Kidney capillary endothelial cell (primary cell): ENCODE data around the gene ZNHIT6.

ENCODE experiments used
- DNase-seq: peaks from one replicate; pipeline ENCODE4 v3.0.0-alpha.2; 2018; ENCODE audit warnings: low spot score

Gene ZNHIT6

GRCh38 chr1:85616736-85617135, 91.5 kb downstream of the ZNHIT6 start:
- DNase-seq: no peak

DNA sequence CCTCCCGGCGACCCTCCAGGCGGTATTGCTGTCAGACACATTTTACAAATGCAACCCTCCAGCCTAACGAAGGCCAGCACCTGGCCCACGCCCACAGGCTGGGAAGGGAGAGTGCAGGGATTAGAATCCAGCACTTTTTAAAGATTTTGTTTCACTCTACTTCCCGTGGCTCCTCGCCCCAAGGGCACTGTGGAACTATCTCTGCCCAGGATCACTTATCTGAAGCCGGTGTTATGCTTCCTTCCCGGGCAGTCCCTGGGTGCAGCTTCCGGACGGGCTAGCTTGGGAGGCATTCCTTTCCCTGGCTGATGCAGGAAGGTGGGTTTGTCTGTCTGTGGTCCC, 91.9 kb downstream of the ZNHIT6 start:
- DNase-seq: no peak

DNA sequence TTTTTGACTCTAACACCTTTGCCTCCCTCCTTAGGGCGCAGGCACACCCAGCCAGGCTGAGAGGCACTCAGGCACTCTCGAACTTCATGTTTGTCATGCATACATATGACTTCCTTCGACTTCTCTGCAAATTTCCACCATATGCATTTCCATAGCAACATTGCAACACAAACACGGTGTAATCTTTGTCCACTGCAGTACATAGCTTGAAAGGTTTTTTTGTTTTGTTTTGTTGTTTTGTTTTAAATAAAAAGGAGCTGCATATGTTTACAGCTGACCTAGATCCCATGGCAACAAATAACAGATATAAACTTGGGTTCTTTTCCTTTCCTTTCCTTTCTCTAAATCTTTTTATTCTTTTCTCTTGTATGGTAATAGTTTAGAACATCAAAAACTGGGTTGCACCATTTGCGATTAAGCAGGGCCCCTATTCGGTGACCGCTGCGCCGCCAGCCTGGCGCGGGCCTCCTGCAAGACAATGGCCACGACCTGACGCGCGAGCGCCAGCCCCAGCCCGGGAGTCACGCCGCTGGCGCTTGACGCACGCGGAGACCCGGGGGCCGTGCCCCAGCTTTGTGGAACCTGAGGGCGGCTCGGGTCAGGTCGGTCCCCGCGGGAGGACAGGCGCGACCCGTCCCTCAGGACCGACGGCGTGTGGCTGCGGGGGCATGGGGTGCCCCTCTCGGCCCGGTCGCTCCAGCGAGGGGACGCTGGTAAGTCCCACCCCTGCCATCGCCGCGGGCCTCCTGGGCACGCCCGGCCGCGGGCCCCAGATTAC, 92.5 kb downstream of the ZNHIT6 start:
- peak; percentile 36 for DNase-seq

GRCh38 chr1:85612704-85613361, 95.4 kb downstream of the ZNHIT6 start:
- peak; percentile 36 for DNase-seq

DNA sequence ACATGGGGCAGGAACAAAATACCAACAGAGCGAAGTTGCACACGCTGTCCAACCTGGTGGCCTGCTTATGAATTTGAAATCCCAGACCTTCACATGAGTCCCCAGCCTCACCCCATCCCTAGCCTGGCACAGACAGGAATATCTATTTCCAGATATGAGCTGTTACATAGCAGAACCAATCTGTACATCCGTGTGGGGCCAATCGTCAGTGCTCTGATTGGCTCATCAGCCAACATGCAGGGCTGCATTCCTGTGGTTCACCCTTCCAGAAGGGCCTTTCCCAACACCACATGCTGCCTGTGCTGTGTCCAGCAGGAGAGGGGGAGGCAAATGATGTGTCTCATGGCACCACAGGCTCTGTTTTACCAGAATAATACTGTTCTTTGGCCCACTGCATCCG, 96.4 kb downstream of the ZNHIT6 start:
- no peak for DNase-seq

DNA sequence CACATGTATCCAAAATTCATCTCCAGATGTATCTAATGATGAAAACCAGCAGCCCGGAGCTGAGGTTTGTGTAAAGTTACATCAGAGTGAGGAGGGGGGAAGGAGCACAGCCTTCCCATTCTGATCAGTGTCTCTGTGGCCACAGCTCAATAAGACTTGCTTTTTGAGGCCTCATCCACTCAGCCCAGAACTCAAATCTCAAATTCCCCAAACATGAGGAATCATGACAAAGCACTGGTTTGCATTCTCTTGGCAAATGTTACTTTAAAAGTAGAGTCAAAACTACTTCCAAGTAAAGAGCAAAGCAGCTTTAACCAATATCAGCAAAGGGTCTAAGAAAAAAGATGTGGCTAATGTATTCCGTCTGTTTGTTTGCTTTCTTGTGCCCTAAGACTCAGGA, 96.8 kb downstream of the ZNHIT6 start:
- DNase-seq: no peak

DNA sequence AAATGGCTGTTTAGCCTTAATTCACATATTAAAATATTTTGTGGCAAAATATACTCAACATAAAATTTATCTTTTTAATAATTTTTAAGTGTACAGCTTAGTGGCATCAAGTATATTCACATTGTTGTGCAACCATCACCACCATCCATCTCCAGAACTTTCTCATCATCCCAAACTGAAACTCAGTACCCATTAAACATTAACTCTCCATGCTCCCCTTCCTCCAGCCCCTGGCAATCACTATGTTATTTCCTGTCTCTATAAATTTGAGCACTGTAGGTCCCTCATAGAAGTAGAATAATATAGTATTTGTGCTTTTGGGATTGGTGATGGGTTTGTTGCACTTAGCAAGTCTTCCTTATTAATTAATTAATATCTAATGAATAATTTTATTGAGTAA, 98.3 kb downstream of the ZNHIT6 start:
- no peak for DNase-seq

GRCh38 chr1:85608851-85609250, 99.4 kb downstream of the ZNHIT6 start:
- no peak for DNase-seq

DNA sequence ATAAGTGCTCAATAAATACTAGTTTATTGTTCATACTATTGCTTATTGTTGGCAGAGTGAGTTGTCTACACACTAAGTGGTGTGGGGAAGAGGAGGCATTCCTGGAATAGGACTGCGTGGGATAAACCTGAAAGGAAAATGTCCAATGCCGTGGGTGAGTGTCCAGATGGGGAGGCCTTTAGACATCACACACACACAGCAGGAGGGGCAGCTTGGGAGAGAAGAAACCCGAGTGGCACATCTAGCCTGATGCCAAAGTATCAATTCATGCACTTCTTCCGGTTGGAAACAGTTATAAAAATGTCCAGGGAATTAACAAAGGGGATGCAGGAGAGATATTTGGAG, 100.3 kb downstream of the ZNHIT6 start:
- no peak for DNase-seq

DNA sequence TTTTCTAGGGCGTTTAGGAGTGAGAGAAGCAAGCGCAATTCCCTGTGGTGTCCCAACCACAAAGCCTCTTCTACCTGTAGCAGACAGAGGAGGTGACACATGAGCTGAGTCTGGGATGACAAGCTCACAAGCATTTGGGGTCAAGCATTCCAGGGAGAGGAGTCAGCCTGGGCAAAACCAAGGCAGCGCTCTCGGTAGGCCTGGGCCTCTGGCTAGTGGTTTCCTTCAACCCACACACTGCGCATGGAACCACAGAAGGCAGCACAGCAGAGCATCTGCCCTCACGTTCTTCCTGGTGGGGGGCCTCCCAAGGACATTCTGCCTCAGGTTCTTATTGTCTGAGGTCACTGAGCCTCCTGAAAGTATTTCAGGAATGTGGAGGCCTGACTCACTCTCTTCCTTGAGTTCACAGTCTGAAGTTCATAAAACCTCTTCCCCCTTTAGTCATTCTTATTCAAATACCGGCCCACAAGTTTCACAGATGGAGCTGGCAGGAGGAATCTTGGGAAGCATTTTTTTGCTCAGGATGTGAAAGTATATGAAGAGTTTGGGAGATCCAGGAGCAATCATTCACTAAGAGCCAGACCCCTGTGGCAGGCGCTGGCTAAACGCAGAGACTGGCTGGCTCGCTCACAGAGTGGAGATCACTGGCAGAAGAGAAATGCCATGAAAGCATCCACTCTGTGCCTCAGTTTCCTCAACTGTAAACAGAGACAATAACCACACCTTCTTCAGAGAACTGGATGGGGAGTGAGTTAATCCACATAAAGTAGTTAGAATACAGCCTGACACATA, 100.9 kb downstream of the ZNHIT6 start:
- DNase-seq: peak; percentile 99

GRCh38 chr1:85606414-85606800, 101.8 kb downstream of the ZNHIT6 start:
- DNase-seq: no peak

GRCh38 chr1:85605484-85606413, 102.5 kb downstream of the ZNHIT6 start:
- no peak for DNase-seq

DNA sequence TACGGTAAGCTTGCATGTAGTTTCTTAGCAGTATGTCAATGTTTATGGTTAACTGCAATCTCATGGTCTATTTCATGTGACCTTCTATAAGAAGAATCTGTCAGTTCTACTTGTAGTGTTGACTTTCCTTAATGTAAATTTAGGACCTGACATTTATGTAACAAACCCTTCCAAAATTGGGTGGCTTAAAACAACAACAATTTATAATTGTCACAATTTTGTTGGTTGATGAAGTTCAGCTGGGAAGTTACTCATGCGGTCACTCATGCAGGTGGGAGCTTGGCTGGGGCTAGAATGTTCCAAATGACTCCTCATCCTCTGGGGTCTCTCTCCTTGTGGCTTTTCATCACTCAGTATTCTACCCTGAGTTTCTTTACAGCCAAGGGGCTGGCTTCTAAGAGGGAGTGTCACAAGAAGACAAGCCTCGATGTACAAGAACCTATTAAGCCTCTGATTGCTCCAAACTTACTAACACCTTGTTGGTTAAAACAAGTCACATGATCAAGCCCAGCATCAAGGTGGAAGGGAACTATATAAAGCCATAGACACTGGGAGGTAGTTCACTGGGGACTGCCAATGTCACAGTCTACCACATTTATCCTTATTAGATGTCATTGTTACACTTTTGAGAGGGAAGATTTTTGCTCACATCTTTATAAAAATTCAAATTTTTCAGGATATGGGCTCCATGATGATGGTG, 103.8 kb downstream of the ZNHIT6 start:
- no peak for DNase-seq

GRCh38 chr1:85603086-85603880, 105.0 kb downstream of the ZNHIT6 start:
- DNase-seq: no peak

DNA sequence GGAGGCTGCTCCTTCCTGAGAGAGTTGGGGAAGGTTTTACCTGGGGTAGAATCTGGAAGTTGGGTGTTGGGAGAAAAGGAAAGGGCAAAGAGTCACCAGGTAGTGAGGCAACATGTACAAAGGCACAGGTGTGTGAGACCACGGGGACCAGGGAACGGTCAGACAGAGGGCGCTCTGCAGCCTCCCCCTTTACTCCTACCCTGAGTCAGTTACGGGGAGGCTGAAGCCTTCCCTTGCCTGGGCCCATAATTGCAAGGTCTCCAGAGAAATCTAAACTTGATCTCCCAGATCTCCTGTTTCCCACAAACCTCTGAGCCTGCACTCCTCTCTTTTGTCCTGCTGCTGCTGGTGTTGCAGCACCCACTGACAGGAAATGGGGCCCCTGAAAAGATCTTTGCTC, 105.7 kb downstream of the ZNHIT6 start:
- no peak for DNase-seq

- no peak for DNase-seq
Observed at GRCh38 chr1:85601901-85602300, 106.3 kb downstream of the ZNHIT6 start.

GRCh38 chr1:85599681-85600080, 108.6 kb downstream of the ZNHIT6 start:
- DNase-seq: no peak
